SIG-M5 (cell line): ENCODE measurements around the gene TADA3.
"Not testable (repeated sequence)": the region's sequence is repeated elsewhere in the genome, so short reads cannot be mapped to it uniquely, and the experiment has no call there.

ENCODE experiments used
- DNase-seq: peaks from one replicate; lab custom pipeline; 2025; lab: John Stamatoyannopoulos, UW

Gene TADA3

DNA sequence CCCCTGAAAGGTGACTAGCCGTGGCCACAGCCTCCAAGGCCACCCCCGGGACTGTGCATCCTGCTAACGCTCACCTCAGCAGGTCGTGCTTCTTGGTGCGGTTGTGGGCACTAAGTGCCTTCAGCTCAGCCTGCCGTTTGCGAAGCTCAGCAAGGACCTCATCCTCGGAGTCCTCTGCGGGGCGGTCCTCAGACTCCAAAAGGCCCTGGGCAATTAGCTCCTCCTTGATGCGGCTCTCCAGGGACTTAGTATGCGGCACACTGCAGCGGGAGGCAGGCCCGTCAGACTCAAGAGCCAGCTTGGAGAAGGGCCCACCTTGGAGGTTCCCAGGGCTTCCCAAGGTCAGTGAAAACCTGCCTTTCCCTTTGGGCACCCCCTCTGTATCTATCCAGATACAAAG, 8.3 kb downstream of the TADA3 start:
- DNase-seq = no peak

DNA sequence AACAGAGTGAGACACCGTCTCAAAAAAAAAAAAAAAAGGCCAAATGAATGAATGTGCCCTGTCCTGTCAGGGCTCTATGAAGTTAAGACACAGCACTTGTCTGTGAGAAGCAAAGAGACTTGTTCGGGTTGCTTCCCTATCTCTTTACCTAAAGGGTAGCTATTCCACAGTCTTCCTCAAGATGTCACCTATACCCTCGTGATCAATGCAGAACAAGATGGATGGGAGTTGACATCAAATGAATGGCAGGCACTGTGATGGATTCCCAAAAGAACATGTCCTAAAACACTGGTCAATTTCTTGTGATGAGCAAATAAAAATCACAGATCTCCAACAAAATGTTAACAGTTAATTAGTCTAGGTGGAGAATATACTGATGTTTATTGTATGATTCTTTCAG, 9.5 kb downstream of the TADA3 start:
- no peak for DNase-seq

DNA sequence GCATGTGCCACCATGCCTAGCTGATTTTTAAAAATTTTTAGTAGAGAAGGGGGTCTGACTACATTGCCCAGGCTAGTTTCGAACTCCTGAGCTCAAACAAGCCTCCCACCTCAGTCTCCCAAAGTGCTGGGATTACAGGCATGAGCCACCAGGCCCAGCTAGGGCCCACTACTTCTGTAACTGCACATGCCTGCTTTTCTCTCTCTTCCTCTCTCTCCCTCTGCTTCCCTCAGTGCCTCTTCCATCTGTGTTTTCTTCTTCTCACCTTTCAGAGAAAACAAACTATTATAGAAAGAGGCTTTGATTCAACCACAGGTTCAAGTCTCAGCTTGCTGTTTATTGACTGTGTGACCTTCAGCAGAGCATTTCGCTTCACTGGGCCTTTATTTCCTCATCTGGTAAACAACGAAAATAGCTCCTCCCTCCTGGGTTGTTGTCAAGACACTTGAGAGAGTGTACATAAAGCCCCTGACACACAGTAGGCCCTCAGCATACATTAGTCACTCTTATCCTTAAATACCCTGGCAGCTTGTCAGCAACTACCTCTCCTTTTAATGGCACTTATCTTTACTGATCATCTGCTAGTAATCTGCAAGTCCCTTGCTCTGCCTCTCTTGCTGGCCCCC, 10.2 kb downstream of the TADA3 start:
- no peak for DNase-seq

DNA sequence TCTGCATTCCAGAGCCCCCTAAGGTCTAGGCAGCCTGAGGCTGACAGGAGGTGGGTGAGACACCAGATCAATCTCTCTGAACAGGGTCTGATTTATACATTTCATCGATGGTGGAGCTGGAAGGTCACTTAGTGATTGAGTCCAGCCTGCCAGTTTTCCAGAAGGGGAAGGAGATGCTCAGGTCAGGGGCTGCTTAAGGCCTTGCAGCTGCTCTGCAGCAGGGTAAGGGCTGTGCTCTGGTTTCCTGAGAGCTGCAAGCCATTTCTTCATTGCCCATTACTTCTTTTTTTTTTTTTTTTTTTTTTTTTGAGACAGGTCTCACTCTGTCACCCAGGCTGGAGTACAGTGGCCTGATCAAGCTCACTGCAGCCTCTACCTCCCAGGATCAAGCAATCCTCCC, 10.7 kb downstream of the TADA3 start:
- DNase-seq = no peak

DNA sequence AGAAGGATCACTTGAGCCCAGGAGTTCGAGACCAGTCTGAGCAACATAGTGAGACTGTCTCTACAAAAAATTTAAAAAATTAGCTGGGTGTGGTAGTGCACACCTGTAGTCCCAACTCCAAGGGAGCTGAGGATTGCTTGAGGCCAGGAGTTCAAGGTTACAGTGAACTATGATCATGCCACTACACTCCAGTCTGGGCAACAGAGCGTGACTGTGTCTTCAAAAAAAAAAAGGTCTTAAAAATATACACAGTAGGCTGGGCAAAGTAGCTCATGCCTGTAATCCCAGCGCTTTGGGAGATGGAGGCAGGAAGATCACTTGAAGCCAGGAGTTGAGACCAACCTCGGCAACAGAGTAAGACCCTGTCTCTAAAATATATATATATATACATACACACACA, 11.4 kb downstream of the TADA3 start:
- no peak for DNase-seq

DNA sequence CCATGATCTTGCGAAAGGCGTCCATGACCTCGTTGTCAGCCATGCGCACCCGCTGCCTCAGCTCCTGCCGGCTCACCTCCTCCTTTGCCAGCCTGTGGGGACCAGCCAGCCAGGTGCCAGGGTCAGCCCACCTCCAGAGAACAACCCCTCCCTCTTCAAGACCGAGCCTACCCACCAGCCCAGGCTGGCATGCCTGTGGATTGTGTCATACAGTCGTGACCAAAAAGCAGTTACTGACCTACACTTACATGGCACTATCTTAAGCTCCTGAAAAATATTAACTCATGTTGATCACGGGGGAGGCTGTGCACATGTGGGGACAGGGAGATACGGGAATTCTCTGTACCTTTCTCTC, 11.8 kb downstream of the TADA3 start:
- DNase-seq = no peak

DNA sequence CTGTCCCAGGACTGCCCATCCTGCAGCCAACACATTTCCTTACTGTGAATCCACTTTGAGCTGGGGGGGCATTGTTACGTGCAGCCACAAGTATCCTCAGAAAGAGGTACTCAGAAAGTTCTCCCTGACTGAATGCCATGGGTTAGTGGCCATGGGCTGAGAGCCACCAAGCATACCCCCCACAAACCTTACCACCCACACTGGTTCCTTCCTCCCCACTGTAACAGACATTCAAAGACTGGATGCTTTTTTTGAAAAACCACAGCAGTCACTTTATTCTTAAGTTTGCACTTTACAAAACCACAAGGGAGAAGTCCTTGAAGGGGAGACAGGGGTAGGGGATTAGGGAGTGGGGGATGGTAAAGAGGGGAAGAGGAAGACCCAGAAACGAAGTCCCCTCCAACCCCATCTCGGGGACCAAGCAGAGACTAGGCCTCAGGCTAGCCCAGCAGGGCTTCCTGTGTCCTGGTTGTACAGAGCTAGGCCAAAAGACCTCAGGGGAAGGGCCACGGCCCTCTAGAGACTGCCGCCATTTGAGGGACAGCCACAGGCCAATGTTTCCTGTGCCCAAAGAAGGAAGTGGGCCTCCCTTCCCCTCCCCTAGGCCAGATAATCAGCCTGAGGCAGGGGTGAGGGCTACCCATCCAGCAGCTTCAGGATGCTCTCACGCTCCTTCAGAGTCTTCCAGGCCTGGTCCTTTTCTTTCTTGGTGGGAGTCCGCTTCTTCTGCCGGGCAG, 12.4 kb downstream of the TADA3 start:
- peak; percentile 90 for DNase-seq

DNA sequence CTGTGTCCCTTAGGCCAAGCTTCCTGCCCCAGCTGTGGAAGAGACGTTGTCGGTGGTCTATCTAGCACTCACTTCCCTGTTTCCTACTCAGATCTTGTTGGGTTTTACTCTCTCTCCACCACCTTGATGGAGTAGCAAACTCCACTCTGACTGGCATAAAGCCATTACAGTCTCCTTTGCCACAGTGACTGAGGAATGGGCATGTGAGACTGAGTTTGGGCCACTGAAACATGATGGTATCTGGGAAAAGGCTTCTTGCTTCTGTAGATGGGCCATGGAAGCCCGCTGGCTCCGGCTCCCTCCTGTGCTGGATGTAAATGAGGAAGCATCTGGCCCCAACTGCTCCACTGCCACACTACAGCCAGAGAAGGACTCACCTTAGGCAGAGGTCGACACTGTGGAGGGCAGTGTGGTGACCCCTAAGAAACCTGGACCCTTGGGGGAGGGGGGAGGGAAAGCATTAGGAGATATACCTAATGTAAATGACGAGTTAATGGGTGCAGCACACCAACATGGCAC, 13.1 kb downstream of the TADA3 start:
- DNase-seq = no peak

DNA sequence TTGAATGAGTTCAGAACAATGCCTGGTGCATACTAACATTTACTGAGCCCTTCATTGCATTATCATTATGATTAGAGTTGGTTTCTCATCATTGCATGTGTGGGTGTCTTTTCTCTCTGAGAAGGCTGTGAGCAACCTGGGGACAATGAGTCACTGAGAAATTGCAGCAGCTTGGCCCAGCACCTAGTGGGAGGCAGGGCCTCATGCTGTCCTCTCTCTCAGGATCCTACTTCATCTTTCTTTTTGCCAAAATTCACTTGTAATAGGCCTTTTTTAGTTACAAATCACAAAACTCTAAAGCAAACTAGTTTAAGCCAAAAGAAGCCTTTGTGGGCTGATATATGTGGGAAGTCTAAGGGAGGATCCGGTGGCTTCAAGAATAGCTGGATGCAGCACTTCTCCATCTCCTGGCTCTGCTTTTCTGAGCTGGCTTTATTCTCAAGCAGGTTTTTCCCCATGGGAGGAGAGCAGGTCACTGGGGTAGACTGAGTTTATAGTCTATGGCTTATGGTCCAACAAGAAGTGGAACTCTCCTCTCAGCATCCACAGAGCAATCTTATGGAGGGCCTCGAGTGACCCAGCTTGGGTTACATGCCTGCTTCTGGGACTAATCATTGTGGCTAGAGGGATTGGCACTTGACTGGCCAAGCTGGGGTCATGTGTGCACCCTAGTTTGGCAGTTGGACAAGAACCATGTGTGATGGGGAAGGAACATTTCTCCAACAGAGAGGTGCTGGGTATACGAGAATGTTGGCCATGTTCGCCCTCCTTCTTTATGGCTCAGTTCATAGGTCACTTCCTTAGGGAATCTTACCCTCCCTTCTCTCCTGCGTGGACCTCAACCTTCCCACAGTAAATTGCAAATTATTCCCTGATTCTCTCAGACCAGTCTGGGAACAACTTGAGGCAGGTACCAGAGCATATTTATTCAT, 13.9 kb downstream of the TADA3 start:
- DNase-seq = peak; percentile 18

DNA sequence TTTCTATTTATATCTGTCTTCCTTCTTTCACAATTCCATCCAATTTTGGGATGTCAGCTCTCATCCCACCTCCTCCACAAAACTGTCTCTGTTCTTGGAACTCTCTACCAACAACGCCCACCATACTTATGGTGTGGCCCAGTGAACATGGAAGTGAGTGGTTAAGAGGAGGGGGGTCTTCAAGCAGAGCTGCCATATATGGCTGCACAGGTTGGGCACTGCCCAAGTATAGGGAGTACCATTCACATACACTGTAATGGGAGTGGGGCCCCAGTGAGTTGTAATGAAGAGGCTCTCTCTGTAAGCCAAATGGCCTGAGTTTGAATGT, 14.6 kb downstream of the TADA3 start:
- DNase-seq = no peak

DNA sequence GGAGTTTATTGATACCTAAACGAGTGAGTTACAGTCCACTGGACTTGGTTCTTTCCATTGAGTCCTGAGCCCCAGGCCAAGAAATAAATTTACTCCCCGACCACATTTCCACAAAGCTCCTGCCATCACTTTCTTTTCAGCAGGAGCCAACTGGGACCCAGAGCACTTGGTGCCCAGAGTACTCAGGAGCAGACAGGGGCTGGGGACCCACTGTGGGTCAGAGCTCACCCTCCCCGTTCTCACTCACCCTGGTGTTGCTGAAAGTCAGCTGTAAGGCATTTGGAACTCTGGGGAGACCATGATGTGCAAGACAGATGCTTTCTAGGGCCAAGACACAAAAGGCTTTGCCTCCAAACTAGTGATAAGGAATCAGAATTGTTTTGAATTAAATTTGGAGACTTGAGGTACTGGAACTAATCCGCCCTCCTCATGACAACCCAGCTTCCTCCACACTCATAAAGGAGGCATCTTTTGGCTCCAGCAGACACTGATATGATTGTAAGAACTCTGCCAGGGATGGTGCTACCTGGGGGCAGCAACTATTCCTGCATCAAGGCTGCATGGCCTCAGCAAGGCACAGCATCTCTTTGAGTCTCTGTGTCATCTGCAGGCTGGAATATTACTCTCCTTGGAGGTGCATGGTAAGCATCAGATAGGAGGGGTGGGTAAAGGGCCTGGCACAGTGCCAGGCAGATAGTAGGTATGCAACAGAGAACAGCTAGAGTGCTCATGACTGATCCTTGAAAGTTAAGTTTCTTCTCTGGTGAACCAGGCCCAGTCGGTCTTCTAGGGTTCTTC, 15.2 kb downstream of the TADA3 start:
- no peak for DNase-seq

DNA sequence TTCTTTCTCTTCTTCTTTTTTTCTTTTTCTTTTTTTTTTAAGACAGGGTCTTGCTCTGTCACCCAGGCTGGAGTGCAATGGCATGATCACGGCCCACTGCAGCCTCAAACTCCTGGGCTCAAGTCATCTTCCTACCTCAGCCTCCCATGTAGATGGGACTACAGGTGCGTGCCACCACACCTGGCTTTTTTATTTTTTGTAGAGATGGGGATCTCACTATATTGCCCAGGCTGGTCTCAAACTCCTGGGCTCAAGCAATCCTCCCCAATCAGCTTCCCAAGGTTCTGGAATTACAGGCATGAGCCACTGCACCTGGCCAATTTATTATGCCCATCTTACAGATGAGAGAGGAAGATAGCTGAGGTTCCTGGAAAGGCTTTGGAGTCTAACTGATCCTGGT, 21.3 kb downstream of the TADA3 start:
- DNase-seq = not testable (repeated sequence)

DNA sequence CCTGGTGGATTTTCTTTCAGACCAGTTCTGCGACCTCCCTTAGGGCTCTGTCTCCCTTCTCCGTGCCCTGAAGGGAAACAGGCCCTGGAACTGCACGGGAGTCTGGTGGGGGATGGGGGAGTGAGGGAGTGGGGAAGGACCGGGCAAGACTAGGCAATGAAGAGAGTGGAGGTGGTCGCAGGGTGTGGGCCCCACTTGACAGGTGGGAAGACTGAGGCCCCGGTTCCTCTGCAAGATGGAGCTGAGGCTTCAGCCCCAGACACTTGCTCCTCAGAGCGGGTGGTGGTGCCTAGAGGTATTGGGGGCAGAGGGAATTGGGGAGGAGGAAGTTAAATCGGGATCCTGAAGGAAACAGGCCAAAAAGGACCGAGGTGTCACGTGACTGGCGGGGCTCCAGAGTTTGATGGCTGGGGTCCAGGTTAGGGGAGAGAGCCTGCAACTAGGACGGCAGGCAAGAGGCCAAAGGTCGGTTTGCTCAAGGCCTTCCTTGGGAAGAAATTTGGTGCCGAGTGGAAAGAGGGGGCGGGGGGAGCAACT, 21.9 kb downstream of the TADA3 start:
- DNase-seq = no peak

DNA sequence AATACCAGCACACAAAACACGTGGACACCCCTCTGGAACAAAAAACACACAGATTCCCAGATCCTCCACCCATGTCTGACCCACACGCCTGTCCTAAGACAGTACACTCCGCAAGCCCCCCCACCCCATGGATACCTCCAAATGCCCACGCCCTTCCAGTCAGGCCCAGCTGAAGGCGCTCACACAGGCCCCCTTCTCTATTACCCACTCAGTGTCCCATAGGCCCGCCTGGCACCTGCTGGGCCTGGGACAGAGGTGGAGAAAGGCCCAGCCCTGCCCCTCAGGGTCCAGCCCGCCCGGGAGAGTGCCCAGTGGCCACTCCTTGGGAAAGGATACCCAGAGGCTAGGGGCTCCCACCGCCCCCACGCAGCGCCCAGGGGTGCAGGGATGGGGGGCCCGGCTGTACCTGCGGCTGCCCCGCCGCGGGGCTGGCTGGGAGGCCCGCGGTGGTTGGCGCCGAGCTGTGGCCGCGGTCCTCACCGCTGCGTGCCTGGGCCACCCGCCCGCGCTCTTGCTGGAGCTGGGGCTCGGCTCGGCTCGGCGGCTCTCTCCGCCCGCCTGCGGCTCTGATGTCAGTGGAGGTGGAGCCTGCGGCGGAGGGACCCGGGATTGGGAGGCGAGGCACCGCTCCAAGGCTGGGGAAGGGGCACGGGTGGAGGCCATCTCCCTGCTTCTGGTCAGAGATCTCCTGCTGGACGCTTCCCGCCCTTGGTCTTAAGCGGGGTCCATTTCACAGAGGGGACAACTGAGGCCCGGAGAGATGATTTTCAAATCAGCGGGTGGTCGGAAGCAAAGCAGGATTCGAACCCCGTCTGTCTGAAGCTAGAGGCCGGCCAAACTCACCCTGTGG, 22.6 kb downstream of the TADA3 start, which contains the start of gene CAMK1:
Gene CAMK1 (minus strand): TSS at position 522 of the 850 bp plus-strand sequence. CDS start 2,198 bp downstream, outside the sequence.
- DNase-seq = no peak

DNA sequence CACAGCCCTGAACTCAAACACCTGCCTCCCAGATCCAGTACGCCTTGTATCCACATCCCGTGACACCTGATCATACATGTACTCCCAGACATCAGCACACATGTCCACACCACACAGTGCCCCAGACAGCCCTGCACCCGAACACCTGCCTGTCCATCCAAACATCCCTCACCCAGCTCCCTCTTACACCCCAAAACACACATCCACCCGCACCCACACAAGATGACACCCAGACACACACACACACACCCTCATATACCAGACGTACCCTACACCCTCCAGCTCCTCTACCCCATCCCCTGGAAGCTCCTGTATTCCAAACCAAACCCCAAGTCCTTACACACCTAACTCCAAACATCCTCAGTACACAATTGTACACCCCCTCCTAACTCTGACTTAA, 23.3 kb downstream of the TADA3 start:
- no peak for DNase-seq

DNA sequence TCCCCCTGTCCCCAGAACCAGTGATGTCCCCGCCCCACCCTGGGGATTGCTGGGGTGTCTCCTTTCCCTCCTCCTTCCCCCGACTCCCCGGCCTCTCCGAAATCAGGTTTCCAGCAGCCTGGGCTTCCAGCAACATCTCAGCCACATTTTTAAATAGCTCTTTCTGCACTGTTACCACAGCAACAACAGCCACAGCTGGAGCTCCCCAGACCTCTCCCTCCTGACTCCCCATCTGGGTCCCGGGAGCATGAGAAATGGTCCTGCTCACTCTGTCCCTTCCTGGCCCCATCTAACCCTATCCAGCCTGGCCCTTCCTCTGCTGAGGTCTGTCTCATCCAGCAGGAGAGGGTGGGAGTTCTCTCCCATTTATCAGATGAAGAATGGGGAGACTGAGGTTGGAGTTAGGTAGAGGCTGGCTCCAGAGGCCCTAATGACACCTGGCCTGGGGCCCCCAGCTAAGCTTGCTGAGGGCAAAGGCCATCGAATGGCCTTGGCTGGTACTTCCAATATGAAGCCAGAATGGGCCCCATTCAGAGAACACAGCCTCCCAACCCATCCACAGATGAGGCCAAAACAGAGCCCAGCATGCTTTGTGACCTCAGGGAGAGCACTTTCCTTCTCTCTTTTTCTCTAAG, 24.0 kb downstream of the TADA3 start:
- DNase-seq = no peak

DNA sequence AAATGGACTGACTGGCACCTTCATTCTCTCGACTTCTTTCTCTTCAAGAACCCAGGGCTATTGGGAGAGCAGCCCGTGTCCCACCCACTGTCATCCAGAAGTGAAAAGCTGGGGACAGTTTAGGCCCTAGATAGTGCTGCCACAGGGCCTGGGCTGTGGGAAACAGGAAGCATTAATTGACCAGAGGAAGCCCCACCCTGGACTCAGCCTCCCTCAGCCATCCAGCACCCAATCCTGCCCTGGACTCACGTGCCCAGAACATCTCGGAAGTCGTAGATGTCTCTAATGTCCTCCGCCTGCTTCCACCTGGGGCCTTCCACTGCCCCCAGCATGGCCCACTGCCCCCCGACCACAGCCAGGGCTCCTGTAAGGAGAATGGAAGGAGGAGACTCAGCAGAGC, 24.9 kb downstream of the TADA3 start:
- no peak for DNase-seq

DNA sequence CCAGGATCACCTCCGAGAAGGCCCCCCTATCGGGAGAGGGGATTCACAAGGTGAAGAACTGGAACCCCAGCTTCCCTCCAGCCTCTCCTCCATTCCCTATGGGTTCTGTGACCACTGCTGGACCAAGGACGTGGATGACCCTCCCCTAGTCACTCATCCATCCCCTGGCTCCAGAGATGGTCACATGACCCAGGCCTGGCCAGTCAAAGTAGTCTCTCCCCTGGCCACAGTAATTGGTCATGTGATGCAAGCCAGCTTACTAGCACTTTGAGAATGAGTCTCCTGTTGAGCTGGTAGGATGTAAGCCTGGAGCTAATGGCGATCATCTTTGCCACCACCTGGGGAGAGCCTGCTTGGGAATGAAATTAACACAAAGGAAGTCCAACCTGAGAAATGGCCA, 26.4 kb downstream of the TADA3 start:
- DNase-seq = no peak

DNA sequence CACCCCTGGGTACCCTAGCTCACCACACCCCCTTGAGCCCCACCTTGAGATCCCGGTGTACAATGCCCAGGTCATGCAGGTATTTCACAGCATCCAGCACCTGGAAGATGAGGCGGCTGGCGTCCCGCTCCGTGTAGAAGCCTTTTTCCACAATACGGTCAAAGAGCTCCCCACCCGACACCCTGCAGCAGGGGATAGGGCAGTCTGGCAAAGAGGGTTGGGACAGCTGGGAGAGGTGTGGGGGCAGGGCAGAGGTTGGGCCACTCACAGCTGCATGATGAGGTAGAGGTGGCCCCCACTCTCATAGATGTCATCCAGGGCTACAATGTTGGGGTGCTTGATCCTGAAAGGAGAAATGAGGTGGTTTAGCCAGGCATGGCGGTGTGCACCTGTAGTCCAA, 29.4 kb downstream of the TADA3 start:
- no peak for DNase-seq

DNA sequence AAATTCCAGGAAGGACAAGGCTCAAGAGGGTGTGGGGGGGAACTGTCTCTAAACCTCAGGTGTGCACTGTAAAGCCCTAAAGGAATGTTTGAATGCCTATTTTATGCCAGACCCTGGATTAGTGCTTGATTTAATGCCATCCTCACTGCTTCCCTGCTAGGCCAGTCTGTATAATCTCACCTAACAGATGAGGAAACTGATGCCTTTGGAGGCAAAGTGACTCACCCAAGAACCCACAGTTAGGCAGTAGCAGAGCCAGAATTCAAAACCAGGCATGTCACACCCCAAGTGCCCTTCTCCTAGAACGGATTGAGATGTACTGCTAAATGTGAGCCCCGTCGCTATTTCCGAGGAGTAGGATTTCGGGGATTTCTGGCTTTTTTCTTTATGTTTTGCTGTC, 30.4 kb downstream of the TADA3 start:
- no peak for DNase-seq
